HL-60 (cell line): ENCODE results near the gene OSBPL7.

Experiments used
- CTCF ChIP-seq: IDR thresholded peaks from one replicate; pipeline ENCODE4 v1.5.1; 2011; ENCODE audit warnings: low read length, control low read depth, inconsistent platforms; ENCODE audit not compliant: insufficient read depth
- GABPA ChIP-seq: IDR thresholded peaks from 2 replicates; pipeline ENCODE4 v1.6.1; 2012; ENCODE audit warnings: low read depth
- POLR2AphosphoS5 ChIP-seq: IDR thresholded peaks from 2 replicates; pipeline ENCODE4 v1.6.1; 2012; ENCODE audit warnings: low read depth
- REST ChIP-seq: IDR thresholded peaks from 2 replicates; pipeline ENCODE4 v1.6.1; 2012; ENCODE audit warnings: low read depth; ENCODE audit not compliant: insufficient replicate concordance

- TF ChIP-seq CTCF (no peak), REST (no peak), POLR2AphosphoS5 (peak; percentile 97), GABPA (peak; percentile 82)
Observed at GRCh38 chr17:47831003-47831933, 9.7 kb upstream of the OSBPL7 start, which contains the start of the genes LRRC46 and MRPL10.
